Neuronal stem cell (in vitro differentiated cells): Measurements from ENCODE around the gene TRIM21. TPM values are rescaled to one million over a fixed set of nuclear protein-coding genes. Genes with fewer than 3 reads are reported as not detected.

ENCODE experiments used
- DNase-seq: peaks from one replicate; pipeline ENCODE4 v3.0.0-alpha.2; 2013; ENCODE audit warnings: low spot score
- H2AFZ ChIP-seq: one replicate; pipeline ENCODE4 v1.6.1; 2013; ENCODE audit warnings: mild to moderate bottlenecking, low read length, inconsistent platforms
- H2AK5ac ChIP-seq: 2 replicates; pipeline ENCODE4 v1.6.1; 2013; ENCODE audit warnings: low read depth, mild to moderate bottlenecking, inconsistent platforms, low read length, moderate library complexity, mixed read lengths
- H2BK120ac ChIP-seq: 2 replicates; pipeline ENCODE4 v1.6.1; 2013; ENCODE audit warnings: low read depth, mild to moderate bottlenecking, inconsistent platforms, low read length, moderate library complexity, mixed read lengths
- H2BK12ac ChIP-seq: one replicate; pipeline ENCODE4 v1.6.1; 2013; ENCODE audit warnings: low read length, inconsistent platforms
- H2BK15ac ChIP-seq: 2 replicates; pipeline ENCODE4 v1.6.1; 2013; ENCODE audit warnings: mild to moderate bottlenecking, low read length, inconsistent platforms, mixed read lengths
- H2BK5ac ChIP-seq: one replicate; pipeline ENCODE4 v1.6.1; 2013; ENCODE audit warnings: inconsistent platforms, mild to moderate bottlenecking, low read length, moderate library complexity
- H3K14ac ChIP-seq: one replicate; pipeline ENCODE4 v1.6.1; 2013; ENCODE audit warnings: low read length, inconsistent platforms
- H3K18ac ChIP-seq: 2 replicates; pipeline ENCODE4 v1.6.1; 2013; ENCODE audit warnings: low read length, inconsistent platforms
- H3K23ac ChIP-seq: 2 replicates; pipeline ENCODE4 v1.6.1; 2013; ENCODE audit warnings: low read depth, mild to moderate bottlenecking, mixed read lengths, low read length, inconsistent platforms; ENCODE audit not compliant: poor library complexity
- H3K27ac ChIP-seq: replicated peaks from 3 replicates; pipeline ENCODE4 v1.5.1; 2013; ENCODE audit warnings: low read length, inconsistent platforms
- H3K27me3 ChIP-seq, 3 experiments: 2 replicates each; pipeline ENCODE4 v1.6.1; 2013; ENCODE audit warnings: low read length in 3 of 3, mild to moderate bottlenecking in 2 of 3, inconsistent platforms in 1 of 3, low read depth in 1 of 3, mixed read lengths in 1 of 3, moderate library complexity in 1 of 3; ENCODE audit not compliant: control insufficient read depth in 3 of 3, insufficient read depth in 3 of 3
- H3K36me3 ChIP-seq, 2 donors: replicated peaks in 1 of 2; 2 replicates each; pipeline ENCODE4 v1.6.1; 2013; ENCODE audit warnings: low read length in 2 of 2; ENCODE audit not compliant: control insufficient read depth in 2 of 2, insufficient read depth in 2 of 2
- H3K4ac ChIP-seq: 2 replicates; pipeline ENCODE4 v1.6.1; 2013; ENCODE audit warnings: inconsistent platforms, mild to moderate bottlenecking, low read length, moderate library complexity
- H3K4me1 ChIP-seq, 2 donors: 1 replicate in 1 of 2; 2 replicates in 1 of 2; pipeline ENCODE4 v1.6.1; 2013; ENCODE audit warnings: low read length in 2 of 2, low read depth in 1 of 2; ENCODE audit not compliant: control insufficient read depth in 2 of 2, insufficient read depth in 1 of 2
- H3K4me2 ChIP-seq: one replicate; pipeline ENCODE4 v1.6.1; 2013; ENCODE audit warnings: mild to moderate bottlenecking, low read length, inconsistent platforms; ENCODE audit not compliant: insufficient read depth, poor library complexity, severe bottlenecking
- H3K4me3 ChIP-seq, 2 donors: 2 replicates each; pipeline ENCODE4 v1.5.1; 2013; ENCODE audit warnings: low read length in 2 of 2, mild to moderate bottlenecking in 2 of 2, inconsistent platforms in 1 of 2, moderate library complexity in 1 of 2
- H3K79me1 ChIP-seq: one replicate; pipeline ENCODE4 v1.6.1; 2013; ENCODE audit warnings: low read depth, mild to moderate bottlenecking, inconsistent platforms, low read length, moderate library complexity
- H3K9ac ChIP-seq: one replicate; pipeline ENCODE4 v1.6.1; 2013; ENCODE audit warnings: mild to moderate bottlenecking, low read depth, low read length, inconsistent platforms; ENCODE audit not compliant: poor library complexity
- H3K9me3 ChIP-seq, 2 donors: replicated peaks in 1 of 2; 2 replicates each; pipeline versions ENCODE3 to v1.6.1; 2013; ENCODE audit warnings: low read length in 2 of 2, mild to moderate bottlenecking in 2 of 2, inconsistent platforms in 1 of 2, low read depth in 1 of 2, mixed read lengths in 1 of 2, moderate library complexity in 1 of 2; ENCODE audit not compliant: control insufficient read depth in 2 of 2, insufficient read depth in 1 of 2
- H4K8ac ChIP-seq: one replicate; pipeline ENCODE4 v1.6.1; 2013; ENCODE audit warnings: low read depth, mild to moderate bottlenecking, inconsistent platforms, low read length, moderate library complexity
- H4K91ac ChIP-seq: one replicate; pipeline ENCODE4 v1.6.1; 2013; ENCODE audit warnings: low read length, low read depth, mild to moderate bottlenecking, inconsistent platforms; ENCODE audit not compliant: poor library complexity
- WGBS, 2 donors: extraction: QIAGEN DNeasy Blood & Tissue Kit; methylation state at CpG; one replicate each; pipeline ENCODE4 v1.1.7; 2013; ENCODE audit warnings: missing lambda C conversion rate in 2 of 2, mixed read lengths in 1 of 2; ENCODE audit not compliant: insufficient read length in 2 of 2, insufficient replicate concordance in 1 of 2; ENCODE audit errors: extremely low coverage in 2 of 2; 5-methylcytosine and 5-hydroxymethylcytosine counted together
- polyA plus RNA-seq, 2 experiments: library from polyadenylated mRNA; stranded (reverse); fragments of 200-250 nt; gene quantifications; one replicate each; pipeline ENCODE4 v1.2.3, GENCODE V29; 2013

TRIM21 gene
- 16.4 TPM for polyA plus RNA-seq (2013, experiment 1 of 2)
- 14.3 TPM for polyA plus RNA-seq (2013, experiment 2 of 2)

DNA sequence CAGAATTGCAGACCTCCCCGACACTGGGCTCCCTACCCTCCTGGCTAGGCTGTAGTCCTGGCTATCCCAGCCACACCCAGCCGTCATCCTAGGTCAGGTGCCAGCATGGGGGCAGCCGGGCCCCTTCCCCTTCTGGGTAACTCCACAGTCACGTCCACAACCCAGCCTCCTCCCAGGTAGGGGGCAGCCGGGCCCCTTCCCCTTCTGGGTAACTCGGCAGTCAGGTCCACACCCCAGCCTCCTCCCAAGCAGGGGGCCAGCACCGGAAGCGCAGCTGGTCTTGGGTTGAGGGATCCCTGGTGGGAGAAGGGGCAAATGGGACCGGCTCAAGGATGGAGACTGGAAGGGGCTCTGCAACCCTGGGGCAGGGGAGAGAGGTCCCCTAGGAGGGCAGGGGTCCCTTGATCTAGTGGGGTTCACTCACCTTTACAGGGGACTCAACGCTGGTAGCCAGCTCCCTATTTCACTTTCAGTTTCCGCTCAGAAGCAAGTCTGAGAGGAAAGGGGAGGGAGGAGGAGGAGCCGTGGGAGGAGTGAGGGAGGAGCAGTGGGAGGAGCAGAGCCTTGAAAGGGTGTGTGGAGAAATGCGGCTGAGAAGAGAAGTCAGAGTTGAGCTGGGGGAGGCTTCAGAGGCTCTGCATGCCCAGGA, at the start of gene TRIM21:
TRIM21 (minus strand) TSS at position 494 of the 649 bp plus-strand sequence. CDS start 3,293 bp downstream, outside the sequence.
- H4K8ac ChIP-seq: peak within 1 kb of the TSS; percentile 86
- H3K4ac ChIP-seq: no peak within 1 kb of the TSS
- peak within 1 kb of the TSS; percentile 91 for H3K18ac ChIP-seq
- no peaks in the 10 kb centered on the region for H3K27me3 ChIP-seq
- H2BK12ac ChIP-seq: no peak within 1 kb of the TSS
- peak within 1 kb of the TSS; percentile 60 for H3K4me2 ChIP-seq
- H3K36me3 ChIP-seq: peaks cover 3 to 19% of the 10 kb centered on the region in 2 donors
- no peak within 1 kb of the TSS for H2AK5ac ChIP-seq
- H3K23ac ChIP-seq: peak within 1 kb of the TSS; percentile 75
- no CpG with 5 or more reads among the region's 13 CpGs for WGBS, 2 donors
- H3K4me3 ChIP-seq: peak within 1 kb of the TSS; percentile 68 to 84
- peak within 1 kb of the TSS; percentile 61 for H2BK5ac ChIP-seq
- H3K9ac ChIP-seq: peak within 1 kb of the TSS; percentile 79
- H4K91ac ChIP-seq: no peak within 1 kb of the TSS
- H2AFZ ChIP-seq: peak within 1 kb of the TSS; percentile 98
- no peaks in the 10 kb centered on the region for H3K9me3 ChIP-seq
- no peak within 1 kb of the TSS for H2BK120ac ChIP-seq
- no peaks in the 10 kb centered on the region for H3K79me1 ChIP-seq
- no peak within 1 kb of the TSS for H3K27ac ChIP-seq
- no peak within 1 kb of the TSS for H2BK15ac ChIP-seq
- peak; percentile 62 for DNase-seq
- H3K4me1 ChIP-seq: no peaks in the 10 kb centered on the region
- H3K14ac ChIP-seq: no peak within 1 kb of the TSS

DNA sequence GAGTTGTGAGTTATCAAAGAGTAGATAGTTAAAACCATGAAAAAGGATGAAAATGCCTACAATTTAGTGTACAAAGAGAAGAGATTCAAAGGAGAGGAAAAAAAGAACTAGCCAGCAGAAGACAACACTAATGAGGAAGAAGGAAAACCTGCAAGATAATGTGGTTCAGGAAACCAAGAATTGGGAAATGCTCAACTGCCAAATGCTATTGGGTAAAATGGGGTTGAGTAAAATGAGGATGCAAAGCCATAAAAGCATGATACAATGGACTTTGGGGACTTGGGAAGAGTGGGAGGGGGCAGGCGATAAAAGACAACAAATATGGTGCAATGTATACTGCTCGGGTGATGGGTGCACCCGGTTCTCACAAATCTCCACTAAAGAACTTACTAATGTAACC, 48.0 kb upstream of the TRIM21 start:
- Histone ChIP-seq H2BK5ac (no peak overlapping the region), H2BK120ac (no peak overlapping the region), H3K36me3 (no peaks in the 10 kb centered on the region), H3K9me3 (no peaks in the 10 kb centered on the region), H3K79me1 (no peaks in the 10 kb centered on the region), H2BK12ac (no peak overlapping the region), H3K4ac (no peak overlapping the region), H2BK15ac (no peak overlapping the region), H4K8ac (no peak overlapping the region), H3K4me2 (no peak overlapping the region), H3K14ac (no peak overlapping the region), H2AFZ (no peak overlapping the region), H3K4me1 (peaks cover 0 to 3% of the 10 kb centered on the region in 2 donors), H2AK5ac (no peak overlapping the region), H3K4me3 (no peak overlapping the region), H3K27ac (no peak overlapping the region), H4K91ac (no peak overlapping the region), H3K9ac (no peak overlapping the region), H3K23ac (no peak overlapping the region), H3K18ac (no peak overlapping the region), H3K27me3 (no peaks in the 10 kb centered on the region)
- no CpG with 5 or more reads among the region's 3 CpGs for WGBS, 2 donors
- DNase-seq: no peak

DNA sequence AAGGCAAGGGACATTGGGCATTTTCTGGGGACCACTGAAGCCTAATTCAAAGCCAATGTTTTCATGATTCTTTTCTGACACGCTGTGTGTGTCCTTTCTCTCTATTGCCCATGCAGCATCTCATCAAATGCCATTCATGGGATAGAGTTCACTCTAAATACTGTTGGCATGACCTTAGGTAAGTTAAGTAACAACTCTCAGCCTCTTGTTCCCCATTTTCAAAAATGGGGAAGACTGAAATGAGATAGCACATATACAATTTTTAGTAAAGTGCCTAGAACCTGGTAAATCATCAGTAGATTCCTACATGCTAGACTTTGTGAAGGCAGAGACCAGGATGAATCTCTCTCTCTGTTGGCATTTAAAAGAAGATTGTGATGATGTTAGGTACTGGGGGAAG, 42.9 kb upstream of the TRIM21 start:
- no peak overlapping the region for H2BK15ac ChIP-seq
- WGBS, 2 donors: no CpG with 5 or more reads among the region's 1 CpG
- no peak overlapping the region for H4K8ac ChIP-seq

DNA sequence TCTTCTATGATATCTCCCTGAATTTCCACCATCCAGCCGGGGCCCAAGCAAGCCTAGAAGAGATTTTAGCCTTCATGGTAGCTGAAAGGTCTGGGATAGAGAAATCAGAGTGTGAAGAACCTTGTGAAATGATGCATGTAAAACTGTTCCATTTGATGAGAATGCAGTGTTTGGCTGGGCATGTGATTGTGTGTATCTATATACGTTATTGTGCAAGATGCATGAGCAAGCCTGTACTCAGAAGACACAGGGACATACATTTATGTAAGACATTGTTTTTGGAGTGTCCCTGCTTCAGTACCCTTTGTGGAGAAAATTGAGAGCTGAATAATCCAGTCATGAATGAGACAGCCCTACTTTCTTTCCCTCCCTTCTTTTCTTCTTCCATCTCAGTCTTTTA, 40.4 kb upstream of the TRIM21 start:
- no peak overlapping the region for H3K4me3 ChIP-seq
- no peak overlapping the region for H2BK120ac ChIP-seq
- no peak overlapping the region for H2BK15ac ChIP-seq
- no peak overlapping the region for H4K91ac ChIP-seq
- no peak overlapping the region for H3K4me2 ChIP-seq
- no peak overlapping the region for H3K4ac ChIP-seq
- no peak for DNase-seq
- no peaks in the 10 kb centered on the region for H3K4me1 ChIP-seq
- no peaks in the 10 kb centered on the region for H3K79me1 ChIP-seq
- no peak overlapping the region for H2BK5ac ChIP-seq
- no peaks in the 10 kb centered on the region for H3K36me3 ChIP-seq
- H2BK12ac ChIP-seq: no peak overlapping the region
- WGBS, 2 donors: no CpG with 5 or more reads among the region's 2 CpGs
- no peaks in the 10 kb centered on the region for H3K27me3 ChIP-seq
- no peak overlapping the region for H3K27ac ChIP-seq
- H2AK5ac ChIP-seq: no peak overlapping the region
- H3K9me3 ChIP-seq: no peaks in the 10 kb centered on the region
- H3K9ac ChIP-seq: no peak overlapping the region
- H3K23ac ChIP-seq: no peak overlapping the region
- no peak overlapping the region for H2AFZ ChIP-seq
- H4K8ac ChIP-seq: no peak overlapping the region
- H3K14ac ChIP-seq: no peak overlapping the region
- H3K18ac ChIP-seq: no peak overlapping the region

More for the DNA sequence above, 42.9 kb upstream of the TRIM21 start:
- DNase-seq: no peak
- Histone ChIP-seq H3K4me3 (no peak overlapping the region), H3K79me1 (no peaks in the 10 kb centered on the region), H3K18ac (no peak overlapping the region), H3K27ac (no peak overlapping the region), H2BK5ac (no peak overlapping the region), H2AFZ (no peak overlapping the region), H3K4me1 (no peaks in the 10 kb centered on the region), H3K27me3 (no peaks in the 10 kb centered on the region), H4K91ac (no peak overlapping the region), H3K4me2 (no peak overlapping the region), H3K4ac (no peak overlapping the region), H2BK12ac (no peak overlapping the region), H3K14ac (no peak overlapping the region), H3K9me3 (no peaks in the 10 kb centered on the region), H2BK120ac (no peak overlapping the region), H3K9ac (no peak overlapping the region), H2AK5ac (no peak overlapping the region), H3K36me3 (no peaks in the 10 kb centered on the region), H3K23ac (no peak overlapping the region)
